HG02870 (cell line): ENCODE data around the gene ADCY7.

Experiments
- ATAC-seq: cut with Tn5 transposase; IDR thresholded peaks from one replicate; pipeline ENCODE4 v1.9.1; 2021; ENCODE audit warnings: mild to moderate bottlenecking, moderate library complexity; ENCODE audit not compliant: unreplicated experiment

The ADCY7 gene

DNA sequence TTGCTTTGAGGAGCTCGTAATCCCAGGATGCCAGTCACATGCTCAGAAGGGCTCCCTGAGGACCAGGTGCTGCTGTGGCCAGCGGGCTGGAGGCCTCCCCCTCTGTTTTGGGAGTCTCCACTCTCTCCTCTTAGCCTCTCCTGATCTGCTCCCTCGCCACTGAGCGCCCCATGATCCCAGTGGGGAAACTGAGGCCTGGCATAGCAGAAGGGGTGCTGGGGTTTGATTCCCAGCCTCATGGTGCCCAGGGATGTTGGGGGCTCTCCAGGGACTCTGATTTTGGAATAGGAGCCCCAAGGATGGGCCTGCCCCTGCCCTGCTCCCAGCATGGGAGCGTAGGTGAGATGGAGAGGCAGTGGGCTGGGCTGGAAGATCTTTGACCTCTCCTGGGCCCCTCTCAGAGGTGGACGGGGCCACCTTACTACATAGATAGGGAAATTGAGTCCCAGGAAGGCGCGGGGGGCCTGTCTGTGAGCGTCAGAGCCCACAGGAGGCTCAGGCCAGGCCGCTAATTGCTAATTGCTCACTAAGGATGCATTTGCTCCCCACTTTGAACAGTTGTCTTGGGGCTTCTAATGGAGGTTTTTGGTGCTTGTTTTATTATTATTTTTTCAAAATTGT is 525 bp upstream of the ADCY7 start:
- ATAC-seq = no peak

- ATAC-seq = no peak
Observed at GRCh38 chr16:50267151-50267631, 840 bp downstream of the ADCY7 start.

- no peak for ATAC-seq
Observed at GRCh38 chr16:50267651-50268050, 1.3 kb downstream of the ADCY7 start.

GRCh38 chr16:50268352-50268751 is 2.0 kb downstream of the ADCY7 start:
- ATAC-seq = no peak

DNA sequence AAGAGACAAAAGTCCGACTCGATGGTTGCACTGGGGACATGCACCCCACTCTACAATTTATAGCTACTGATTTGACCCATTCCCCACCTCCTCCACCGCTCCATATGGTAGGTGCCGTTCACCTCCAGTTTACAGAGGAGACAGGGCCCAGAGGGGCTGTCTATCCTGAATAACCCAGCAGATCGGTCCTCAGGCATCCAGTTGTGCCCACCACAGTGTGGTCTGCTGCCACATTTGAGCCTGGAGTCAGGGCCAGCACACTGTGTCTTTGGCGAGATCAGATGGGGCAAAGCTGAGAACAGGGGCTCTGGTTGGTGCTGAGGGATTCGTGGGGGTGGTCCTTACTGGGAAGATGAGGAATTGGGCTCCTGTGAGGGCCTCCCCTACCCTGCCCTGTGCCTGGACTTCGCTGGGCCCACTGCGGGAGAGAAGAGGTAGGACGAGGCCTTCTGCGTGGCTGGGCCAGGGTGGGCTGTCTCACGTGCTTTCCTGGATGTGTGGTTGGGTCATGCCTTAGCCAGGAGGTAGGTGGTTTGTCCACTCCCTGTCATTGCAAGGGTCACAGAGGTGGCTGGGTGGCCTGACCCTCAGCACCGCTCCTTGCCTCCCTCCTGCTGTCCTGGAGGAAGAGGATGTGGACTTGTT is 2.8 kb downstream of the ADCY7 start:
- ATAC-seq = no peak

DNA sequence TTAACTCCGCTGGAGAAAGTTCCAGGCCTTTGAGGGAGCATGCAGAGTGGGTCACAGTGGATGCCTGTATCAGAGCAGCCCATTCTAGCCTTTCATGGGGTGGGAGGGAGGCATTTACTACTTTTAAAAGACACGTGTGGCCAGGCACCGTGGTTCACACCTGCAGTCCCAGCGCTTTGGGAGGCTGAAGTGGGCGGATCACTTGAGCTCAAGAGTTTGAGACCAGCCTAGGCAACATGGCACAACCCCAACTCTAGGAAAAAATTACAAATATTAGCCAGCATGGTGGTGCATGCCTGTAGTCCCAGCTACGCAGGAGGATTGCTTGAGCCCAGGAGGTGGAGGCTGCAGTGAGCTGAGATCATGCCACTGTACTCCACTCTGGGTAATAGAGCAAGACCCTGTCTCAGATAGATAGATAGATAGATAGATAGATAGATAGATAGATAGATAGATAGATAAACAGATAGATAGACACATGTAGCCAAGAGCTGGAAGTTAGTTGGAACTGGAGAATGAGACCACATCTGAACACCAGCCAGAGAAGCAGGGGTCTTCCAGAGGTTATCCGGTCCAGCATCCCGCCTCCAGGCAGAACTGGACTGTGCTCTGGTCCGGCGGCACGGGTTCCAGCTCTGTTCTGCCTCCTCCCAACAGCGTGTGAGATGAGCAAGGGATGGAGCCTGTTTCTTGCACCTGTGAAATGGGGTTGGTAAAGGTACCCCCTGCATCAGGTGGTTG is 3.6 kb downstream of the ADCY7 start:
- no peak for ATAC-seq

GRCh38 chr16:50270510-50271147 is 4.3 kb downstream of the ADCY7 start:
- no peak for ATAC-seq

- ATAC-seq = no peak
Observed at GRCh38 chr16:50271148-50272041, 5.0 kb downstream of the ADCY7 start.

- no peak for ATAC-seq
Observed at GRCh38 chr16:50272111-50272571, 5.8 kb downstream of the ADCY7 start.

DNA sequence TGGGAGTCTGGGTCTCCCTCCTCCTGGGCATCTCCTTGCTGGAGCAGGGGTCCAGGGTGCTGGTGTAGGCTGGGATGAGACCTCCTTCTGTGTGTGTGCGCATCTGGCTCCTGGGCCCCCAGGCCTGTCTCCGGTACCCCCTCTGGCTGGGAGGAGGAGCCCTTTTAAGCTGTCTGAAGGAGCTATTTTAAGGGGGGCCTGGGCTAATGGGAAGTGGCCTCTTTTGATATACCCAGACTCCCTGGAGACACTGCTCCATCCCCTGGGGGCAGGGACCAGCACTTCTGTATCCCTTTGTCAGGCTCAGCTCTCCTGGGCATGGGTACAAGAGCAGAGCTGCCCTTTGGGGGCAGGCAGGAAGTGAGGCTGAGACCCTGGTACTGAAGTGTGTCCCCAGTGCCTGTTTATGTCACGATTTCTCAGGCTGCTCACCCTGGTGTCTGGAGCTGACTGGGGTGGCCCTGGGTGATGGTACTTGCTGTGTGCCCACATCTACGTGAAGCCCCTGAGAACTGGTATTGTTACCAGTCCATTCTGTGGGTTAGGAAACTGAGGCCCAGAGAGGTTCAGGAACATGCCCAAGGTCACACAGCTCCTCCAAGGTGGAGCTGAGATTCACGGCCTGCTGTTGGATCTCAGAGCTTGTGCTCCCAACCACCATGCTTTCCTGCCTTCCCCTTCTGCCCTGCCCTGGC is 6.5 kb downstream of the ADCY7 start:
- no peak for ATAC-seq

DNA sequence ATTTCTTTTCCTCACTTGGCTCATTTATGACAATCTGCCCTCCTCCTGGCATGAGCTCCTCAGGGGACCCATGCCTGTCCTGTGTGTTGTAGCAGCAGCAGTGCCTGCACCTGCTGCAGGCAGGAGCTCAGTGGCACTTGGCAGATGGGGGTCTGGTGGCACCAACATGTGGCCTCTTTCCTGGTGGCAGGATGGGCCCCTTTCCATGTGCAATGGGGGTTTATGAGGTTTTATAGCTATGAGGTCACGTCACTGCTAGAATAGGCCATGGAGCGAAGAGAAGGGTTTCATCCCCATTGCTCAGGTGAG is 7.0 kb downstream of the ADCY7 start:
- no peak for ATAC-seq

GRCh38 chr16:50273888-50274325 is 7.6 kb downstream of the ADCY7 start:
- ATAC-seq = peak; percentile 77

DNA sequence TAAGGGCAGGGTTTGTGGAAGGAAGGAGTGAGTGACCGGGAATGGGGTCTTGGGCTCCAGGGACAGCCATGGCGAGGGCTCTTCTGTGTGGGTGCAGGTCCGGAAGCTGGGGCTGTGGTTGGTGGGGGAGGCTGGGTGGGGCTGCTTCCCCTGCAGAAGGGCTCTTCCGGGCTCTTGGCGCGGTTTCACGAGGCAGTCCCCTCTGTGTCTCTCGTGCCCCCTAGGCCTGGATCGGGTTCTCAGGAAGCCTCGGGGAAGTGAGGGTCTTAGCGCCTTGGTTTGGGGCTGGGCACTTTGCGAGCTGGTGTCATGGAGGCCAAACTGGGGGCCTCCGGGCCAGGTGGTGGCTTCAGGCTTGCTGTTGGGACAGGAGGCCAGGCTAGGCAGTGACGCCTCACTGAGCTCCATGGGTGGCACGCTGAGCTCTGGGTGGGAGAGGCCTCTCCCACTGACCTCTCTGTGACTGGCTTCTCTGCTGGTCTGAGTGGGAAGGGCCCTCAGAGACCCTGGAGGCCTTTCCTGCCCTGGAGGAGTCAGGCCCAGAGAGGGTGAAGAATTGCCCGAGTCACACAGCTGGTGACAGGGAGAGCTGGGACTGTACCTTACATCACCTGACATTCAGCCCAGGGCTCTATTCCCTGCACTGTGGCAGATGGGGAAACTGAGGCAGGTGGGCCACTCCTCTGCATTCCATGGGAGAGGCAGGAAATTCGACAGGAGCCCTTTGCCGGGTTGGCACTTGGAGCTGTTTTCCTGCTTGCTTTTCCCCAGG is 8.2 kb downstream of the ADCY7 start:
- ATAC-seq = peak; percentile 25

DNA sequence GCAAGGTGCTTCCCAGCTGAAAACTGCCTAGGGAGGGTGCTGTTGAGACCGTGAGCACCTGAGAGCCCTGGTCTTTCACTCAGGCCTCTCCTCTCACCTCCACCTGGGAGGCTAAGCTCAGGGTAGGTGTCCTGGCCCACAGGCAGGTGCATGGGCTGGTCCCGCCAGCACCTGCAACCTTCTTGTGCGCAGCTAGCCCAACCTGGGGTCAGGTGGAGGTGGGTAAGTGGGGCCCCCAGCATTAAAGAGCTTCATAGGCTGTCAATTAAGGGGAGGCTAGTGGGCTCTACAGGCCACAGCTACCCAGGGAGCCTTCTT is 8.7 kb downstream of the ADCY7 start:
- ATAC-seq = no peak

- no peak for ATAC-seq
Observed at GRCh38 chr16:50275428-50276325, 9.3 kb downstream of the ADCY7 start.

GRCh38 chr16:50276326-50276640 is 9.9 kb downstream of the ADCY7 start:
- no peak for ATAC-seq

GRCh38 chr16:50276801-50277555 is 10.6 kb downstream of the ADCY7 start:
- ATAC-seq = no peak

GRCh38 chr16:50278251-50278650 is 11.9 kb downstream of the ADCY7 start:
- no peak for ATAC-seq
